HG02623 (cell line): Measurements from ENCODE around the gene DEGS1.
"Not testable (repeated sequence)": the region's sequence is repeated elsewhere in the genome, so short reads cannot be mapped to it uniquely, and the experiment has no call there.

Experiments
- ATAC-seq: cut with Tn5 transposase; IDR thresholded peaks from one replicate; pipeline ENCODE4 v1.9.1; 2021; ENCODE audit warnings: moderate library complexity; ENCODE audit not compliant: unreplicated experiment

DEGS1 gene

GRCh38 chr1:224180783-224181452 is 2.1 kb upstream of the DEGS1 start:
- no peak for ATAC-seq

DNA sequence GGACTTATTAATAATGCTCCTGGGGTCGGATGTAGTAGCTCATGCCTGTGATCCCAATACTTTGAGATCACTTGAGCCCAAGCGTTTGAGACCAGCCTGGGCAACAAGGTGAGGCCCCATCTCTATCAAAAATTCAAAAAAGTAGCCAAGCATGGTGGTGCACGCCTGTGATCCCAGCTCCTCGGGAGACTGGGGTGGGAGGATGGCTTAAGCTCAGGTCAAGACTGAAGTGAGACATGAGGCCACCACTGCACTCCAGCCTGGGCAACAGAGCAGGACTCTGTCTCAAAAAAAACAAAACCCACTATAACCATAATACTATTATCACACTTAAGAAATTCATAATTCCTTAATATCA is 1.6 kb upstream of the DEGS1 start:
- ATAC-seq: no peak

- peak; percentile 33 for ATAC-seq
Observed at GRCh38 chr1:224182057-224182865, 779 bp upstream of the DEGS1 start.

GRCh38 chr1:224183591-224184312 is 712 bp downstream of the DEGS1 start:
- peak; percentile 46 for ATAC-seq

DNA sequence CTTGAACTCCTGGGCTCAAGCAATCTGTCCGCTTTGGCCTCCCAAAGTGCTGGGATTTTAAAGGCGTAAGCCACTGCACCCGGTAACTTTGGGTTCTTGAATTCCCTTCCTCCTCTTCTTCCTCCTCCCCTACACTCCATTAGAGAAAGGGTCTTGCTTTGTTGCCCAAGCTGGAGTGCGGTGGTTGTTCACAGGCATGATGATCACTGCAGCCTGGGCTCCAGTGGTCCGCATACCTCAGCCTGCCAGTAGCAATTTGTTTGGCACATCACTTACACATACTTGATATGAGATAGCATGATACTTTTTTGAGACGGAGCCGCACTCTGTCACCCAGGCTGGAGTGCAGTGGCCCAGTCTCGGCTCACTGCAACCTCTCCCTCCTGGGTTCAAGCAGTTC is 2.2 kb downstream of the DEGS1 start:
- no peak for ATAC-seq

DNA sequence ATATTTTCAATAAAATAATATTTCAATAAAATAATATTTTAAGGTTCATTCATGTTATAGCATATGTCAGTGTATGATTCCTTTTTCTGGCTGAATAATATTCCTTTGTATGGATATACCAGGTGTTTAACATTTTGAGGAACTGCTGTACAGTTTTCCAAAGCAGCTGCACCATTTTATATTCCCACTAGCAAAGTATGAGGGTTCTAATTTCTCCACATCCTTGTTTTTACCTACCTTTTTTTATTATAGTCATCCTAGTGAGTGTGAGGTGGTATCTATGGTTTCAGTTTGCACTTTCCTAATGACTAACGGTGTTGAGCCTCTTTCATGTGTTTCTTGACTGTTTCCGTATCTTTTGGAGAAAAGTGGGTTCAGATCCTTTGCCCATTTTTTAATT is 5.2 kb downstream of the DEGS1 start:
- ATAC-seq: no peak

DNA sequence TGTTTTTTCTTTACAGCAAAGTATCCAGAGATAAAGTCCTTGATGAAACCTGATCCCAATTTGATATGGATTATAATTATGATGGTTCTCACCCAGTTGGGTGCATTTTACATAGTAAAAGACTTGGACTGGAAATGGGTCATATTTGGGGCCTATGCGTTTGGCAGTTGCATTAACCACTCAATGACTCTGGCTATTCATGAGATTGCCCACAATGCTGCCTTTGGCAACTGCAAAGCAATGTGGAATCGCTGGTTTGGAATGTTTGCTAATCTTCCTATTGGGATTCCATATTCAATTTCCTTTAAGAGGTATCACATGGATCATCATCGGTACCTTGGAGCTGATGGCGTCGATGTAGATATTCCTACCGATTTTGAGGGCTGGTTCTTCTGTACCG is 6.5 kb downstream of the DEGS1 start:
- ATAC-seq: no peak

GRCh38 chr1:224192082-224192788 is 9.2 kb downstream of the DEGS1 start:
- no peak for ATAC-seq

GRCh38 chr1:224193319-224193966 is 10.4 kb downstream of the DEGS1 start:
- no peak for ATAC-seq

DNA sequence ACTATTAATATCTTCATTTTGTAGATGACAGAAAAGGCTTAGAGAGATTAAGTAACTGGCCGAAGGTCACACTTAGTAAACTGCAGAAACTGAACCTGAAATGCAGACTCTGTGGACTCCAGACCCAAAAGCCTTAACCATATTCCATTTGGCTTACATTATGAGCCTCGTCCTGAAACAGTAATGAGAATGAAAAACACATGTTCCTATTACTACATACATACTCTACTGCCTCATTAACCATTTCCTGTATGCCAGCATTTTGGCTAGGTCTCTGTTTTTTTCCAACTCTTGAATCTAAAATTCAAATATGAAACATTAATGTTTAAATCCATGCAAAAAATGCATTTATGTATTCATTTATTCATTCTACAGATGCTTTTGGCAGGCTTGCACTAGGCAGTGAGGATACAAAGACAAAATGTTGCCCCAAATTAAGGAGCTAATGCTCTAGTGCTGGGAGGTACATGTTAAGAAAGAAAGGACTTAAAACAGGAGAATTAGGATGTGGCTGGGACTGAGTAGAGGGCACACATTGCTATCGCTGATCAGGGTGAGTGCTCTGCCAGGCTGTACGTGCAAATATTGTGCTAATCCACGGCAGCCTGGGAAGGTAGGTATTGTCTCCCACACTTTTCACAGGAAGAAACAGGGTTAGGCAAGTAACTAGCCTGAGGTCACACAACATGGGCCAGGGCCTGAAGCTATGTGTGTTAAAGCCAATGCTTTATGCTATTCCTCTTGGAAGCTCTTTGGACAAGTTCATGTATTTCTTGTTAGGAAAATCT is 14.0 kb downstream of the DEGS1 start:
- ATAC-seq: no peak

DNA sequence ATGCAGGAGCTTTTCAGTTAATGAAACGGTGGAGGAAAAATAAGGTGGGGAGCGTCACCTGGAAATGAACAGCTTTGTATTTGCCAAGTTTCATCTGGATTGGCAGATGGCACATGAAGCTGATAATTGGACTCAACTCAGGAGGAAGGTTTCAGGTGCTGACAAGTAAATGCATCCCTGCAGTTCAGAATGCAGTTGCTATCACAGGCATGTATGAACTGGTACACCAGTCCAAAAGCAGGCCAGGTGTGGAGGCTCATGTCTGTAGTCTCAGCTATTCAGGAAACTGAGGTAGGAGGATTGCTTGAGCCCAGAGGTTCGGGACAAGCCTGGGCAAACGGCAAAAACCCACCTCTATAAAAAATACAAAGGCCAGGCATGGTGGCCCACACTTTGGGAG is 15.5 kb downstream of the DEGS1 start:
- ATAC-seq: no peak

DNA sequence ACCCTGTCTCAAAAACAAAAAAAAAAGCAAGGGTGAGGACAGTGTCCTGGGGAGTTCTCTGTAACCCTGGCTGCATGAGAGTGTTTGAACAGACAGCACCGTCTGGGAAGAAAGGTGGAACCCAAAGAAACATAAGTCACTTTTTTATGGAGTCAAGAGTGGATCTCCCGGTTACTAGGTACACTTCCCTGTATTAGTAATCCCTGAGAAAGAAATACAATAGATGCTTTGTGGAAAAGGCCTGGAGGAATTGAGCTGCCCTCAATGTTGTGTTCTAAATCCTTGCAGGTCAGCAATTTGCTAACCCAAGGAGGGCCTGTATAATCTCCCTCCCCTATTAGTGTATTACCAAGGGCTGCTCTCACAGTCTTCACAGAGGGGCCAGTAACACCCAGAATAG is 16.6 kb downstream of the DEGS1 start:
- no peak for ATAC-seq

GRCh38 chr1:224201383-224201782 is 18.3 kb downstream of the DEGS1 start:
- ATAC-seq: no peak

- no peak for ATAC-seq
Observed at GRCh38 chr1:224201853-224202252, 18.8 kb downstream of the DEGS1 start.

GRCh38 chr1:224203243-224204016 is 20.4 kb downstream of the DEGS1 start:
- ATAC-seq: peak; percentile 50

DNA sequence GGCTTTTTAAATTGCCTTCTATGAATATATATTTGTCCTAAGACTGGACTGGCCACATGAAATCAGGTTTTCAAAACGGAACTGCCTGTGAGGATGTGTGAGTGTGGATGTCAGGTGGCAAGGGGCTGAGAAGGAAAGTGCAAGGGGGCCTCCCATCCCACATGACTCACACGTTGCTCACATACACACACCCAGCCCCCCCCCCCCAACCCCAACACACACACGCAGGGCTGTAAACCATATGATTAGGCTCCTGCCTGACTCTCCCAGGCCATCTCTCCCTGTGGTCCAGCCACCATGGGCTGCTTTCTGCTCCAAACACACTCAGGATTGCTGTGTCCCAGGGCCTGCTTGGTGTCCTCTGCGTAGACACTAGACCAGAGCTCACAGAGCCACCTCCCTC is 22.4 kb downstream of the DEGS1 start:
- no peak for ATAC-seq

DNA sequence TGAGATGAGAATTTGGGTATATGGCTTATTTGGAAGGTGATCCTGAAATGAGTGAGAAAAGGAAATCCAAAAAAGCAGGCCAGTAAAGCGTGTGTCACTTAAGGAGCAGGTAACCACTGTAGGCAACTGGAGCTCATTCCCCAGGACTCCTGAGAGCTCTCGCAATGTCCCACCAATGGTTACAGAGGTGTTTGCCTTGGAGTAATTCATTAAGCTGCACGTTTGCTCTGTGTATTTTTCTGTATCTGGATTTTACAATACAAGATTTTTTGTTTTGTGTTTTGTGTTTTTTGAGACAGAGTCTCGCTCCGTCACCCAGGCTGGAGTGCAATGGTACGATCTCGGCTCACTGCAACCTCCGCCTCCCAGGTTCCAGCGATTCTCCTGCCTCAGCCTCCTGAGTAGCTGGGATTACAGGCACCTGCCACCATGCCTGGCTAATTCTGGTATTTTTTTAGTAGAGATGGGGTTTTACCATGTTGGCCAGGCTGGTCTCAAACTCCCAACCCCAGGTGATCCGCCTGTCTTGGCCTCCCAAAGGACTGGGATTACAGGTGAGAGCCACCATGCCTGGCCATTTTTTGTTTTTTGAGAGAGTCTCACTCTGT is 23.0 kb downstream of the DEGS1 start:
- not testable (repeated sequence) for ATAC-seq

GRCh38 chr1:224211206-224211962 is 28.3 kb downstream of the DEGS1 start:
- ATAC-seq: no peak
